ENCODE results near the gene GABBR1. TPM values are rescaled to one million over a fixed set of nuclear protein-coding genes. Genes with fewer than 3 reads are reported as not detected.

Gene GABBR1
- total and polyA plus RNA-seq, 2 donors (not counting 1 experiment from before 2014, with no cell fraction given) = 198 to 241 TPM

DNA sequence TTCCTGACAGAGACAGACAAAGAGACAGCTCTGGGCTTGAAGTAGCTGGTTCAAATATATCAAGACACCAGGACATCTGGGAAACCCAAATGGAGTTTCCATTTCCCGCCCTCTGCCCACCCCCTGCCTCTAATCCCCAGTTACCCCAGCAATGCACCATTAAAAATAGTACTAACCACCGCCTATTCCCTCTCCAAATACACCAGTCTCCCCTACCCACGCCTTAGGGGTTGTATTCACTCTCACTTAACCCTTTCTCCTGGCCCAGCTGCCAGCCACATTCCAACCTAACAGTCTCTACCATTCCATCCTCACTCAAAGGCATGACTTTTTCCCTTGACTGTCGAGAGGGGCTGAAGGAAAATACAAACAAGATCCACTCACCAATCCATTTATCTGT, 22.4 kb downstream of the GABBR1 start:
- POLR2A ChIA-PET = no interaction called here
- Histone ChIP-seq H3K79me2 (ENCODE audit: control insufficient read depth, insufficient read depth, low read length) (no peaks in the 10 kb centered on the region), H2AFZ (ENCODE audit: insufficient read depth, low read depth, low read length, poor library complexity, severe bottlenecking) (no peak overlapping the region), H3K36me3 (replicated peaks in 1 of 2; ENCODE audit: control extremely low read depth in 1 of 2, control insufficient read depth in 1 of 2, extremely low read depth in 1 of 2, insufficient read depth in 2 of 2, low read length in 1 of 2) (peaks cover 6 to 82% of the 10 kb centered on the region in 2 experiments), H3K9ac (ENCODE audit: low read length) (no peak overlapping the region), H3K4me2 (replicated peaks; ENCODE audit: low read depth, low read length, poor library complexity, severe bottlenecking) (no peak overlapping the region), H3K9me3 (ENCODE audit: control extremely low read depth in 1 of 3, control insufficient read depth in 2 of 3, insufficient read depth in 1 of 3, low read length in 2 of 3) (no peaks in the 10 kb centered on the region), H3K4me3 (ENCODE audit: control extremely low read depth in 1 of 5, extremely low read depth in 1 of 5, insufficient read depth in 1 of 5, low read depth in 2 of 5, low read length in 4 of 5) (no peak overlapping the region), H4K20me1 (ENCODE audit: control insufficient read depth, insufficient read depth, low read length, poor library complexity, severe bottlenecking) (no peaks in the 10 kb centered on the region), H3K27ac (ENCODE audit: low read length in 2 of 2) (no peak overlapping the region), H3K27me3 (replicated peaks in 1 of 4; ENCODE audit: control extremely low read depth in 1 of 4, control insufficient read depth in 3 of 4, insufficient read depth in 4 of 4, low read length in 3 of 4) (no peaks in the 10 kb centered on the region), H3K4me1 (ENCODE audit: control insufficient read depth in 2 of 2, insufficient read depth in 2 of 2, low read length in 2 of 2) (no peaks in the 10 kb centered on the region)
- Mint-ChIP-seq H3K27me3 (no peaks in the 10 kb centered on the region), H3K9me3 (ENCODE audit: insufficient read depth) (no peaks in the 10 kb centered on the region), H3K4me1 (no peaks in the 10 kb centered on the region), H3K4me3 (no peak overlapping the region), H3K27ac (no peak overlapping the region)
- ATAC-seq (ENCODE audit: low read depth) (no peak), DNase-seq (no peak)
- 87% methylated on average over 4 of the region's 4 CpGs for WGBS (ENCODE audit: insufficient coverage)
- intact Hi-C loops (cut with micrococcal nuclease) = no loop called here
- CTCF ChIA-PET = interaction anchor here (2.2 kb wide), 1 partner anchor 43 kb away, joined by 13 read pairs; no protein-coding TSS in a partner anchor
- TF ChIP-seq, protein P1, sequence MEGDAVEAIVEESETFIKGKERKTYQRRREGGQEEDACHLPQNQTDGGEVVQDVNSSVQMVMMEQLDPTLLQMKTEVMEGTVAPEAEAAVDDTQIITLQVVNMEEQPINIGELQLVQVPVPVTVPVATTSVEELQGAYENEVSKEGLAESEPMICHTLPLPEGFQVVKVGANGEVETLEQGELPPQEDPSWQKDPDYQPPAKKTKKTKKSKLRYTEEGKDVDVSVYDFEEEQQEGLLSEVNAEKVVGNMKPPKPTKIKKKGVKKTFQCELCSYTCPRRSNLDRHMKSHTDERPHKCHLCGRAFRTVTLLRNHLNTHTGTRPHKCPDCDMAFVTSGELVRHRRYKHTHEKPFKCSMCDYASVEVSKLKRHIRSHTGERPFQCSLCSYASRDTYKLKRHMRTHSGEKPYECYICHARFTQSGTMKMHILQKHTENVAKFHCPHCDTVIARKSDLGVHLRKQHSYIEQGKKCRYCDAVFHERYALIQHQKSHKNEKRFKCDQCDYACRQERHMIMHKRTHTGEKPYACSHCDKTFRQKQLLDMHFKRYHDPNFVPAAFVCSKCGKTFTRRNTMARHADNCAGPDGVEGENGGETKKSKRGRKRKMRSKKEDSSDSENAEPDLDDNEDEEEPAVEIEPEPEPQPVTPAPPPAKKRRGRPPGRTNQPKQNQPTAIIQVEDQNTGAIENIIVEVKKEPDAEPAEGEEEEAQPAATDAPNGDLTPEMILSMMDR (IDR thresholded peaks at IDR 0.05) = no peak
- no peak for TF ChIP-seq EZH2 (IDR thresholded peaks at IDR 0.05; ENCODE audit: borderline replicate concordance, insufficient read depth, low read depth, low read length, poor library complexity, severe bottlenecking)

DNA sequence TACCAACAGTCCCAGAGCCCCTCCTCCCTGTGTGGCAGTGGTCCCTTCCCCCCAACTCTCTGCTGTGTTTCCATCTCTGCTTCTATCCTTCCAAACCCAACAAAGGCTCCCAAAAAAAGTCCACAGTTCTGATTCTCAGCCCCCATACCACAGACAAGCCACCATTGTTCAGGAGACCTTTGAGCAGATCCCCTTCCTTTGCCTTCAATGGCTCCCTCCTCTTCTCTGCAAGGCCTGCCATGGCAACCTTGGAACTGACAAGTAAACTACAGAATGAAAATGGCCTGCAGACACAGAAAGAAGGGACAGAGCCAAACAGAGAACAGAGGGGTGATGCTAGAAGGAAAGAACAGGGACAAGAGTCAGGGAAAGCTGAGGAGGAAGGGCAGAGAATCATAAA, 24.9 kb downstream of the GABBR1 start:
- Histone ChIP-seq H3K4me2 (replicated peaks; ENCODE audit: low read depth, low read length, poor library complexity, severe bottlenecking) (no peak overlapping the region), H3K79me2 (ENCODE audit: control insufficient read depth, insufficient read depth, low read length) (no peaks in the 10 kb centered on the region), H3K9me3 (ENCODE audit: control extremely low read depth in 1 of 3, control insufficient read depth in 2 of 3, insufficient read depth in 1 of 3, low read length in 2 of 3) (no peaks in the 10 kb centered on the region), H3K36me3 (replicated peaks in 1 of 2; ENCODE audit: control extremely low read depth in 1 of 2, control insufficient read depth in 1 of 2, extremely low read depth in 1 of 2, insufficient read depth in 2 of 2, low read length in 1 of 2) (peaks cover 4 to 79% of the 10 kb centered on the region in 2 experiments), H3K27ac (ENCODE audit: low read length in 2 of 2) (no peak overlapping the region), H4K20me1 (ENCODE audit: control insufficient read depth, insufficient read depth, low read length, poor library complexity, severe bottlenecking) (no peaks in the 10 kb centered on the region), H3K27me3 (replicated peaks in 1 of 4; ENCODE audit: control extremely low read depth in 1 of 4, control insufficient read depth in 3 of 4, insufficient read depth in 4 of 4, low read length in 3 of 4) (no peaks in the 10 kb centered on the region), H3K4me3 (ENCODE audit: control extremely low read depth in 1 of 5, extremely low read depth in 1 of 5, insufficient read depth in 1 of 5, low read depth in 2 of 5, low read length in 4 of 5) (no peak overlapping the region), H2AFZ (ENCODE audit: insufficient read depth, low read depth, low read length, poor library complexity, severe bottlenecking) (no peak overlapping the region), H3K4me1 (ENCODE audit: control insufficient read depth in 2 of 2, insufficient read depth in 2 of 2, low read length in 2 of 2) (no peaks in the 10 kb centered on the region), H3K9ac (ENCODE audit: low read length) (no peak overlapping the region)
- intact Hi-C loops (cut with micrococcal nuclease) = no loop called here
- H3K27me3 Mint-ChIP-seq = no peaks in the 10 kb centered on the region
- no peaks in the 10 kb centered on the region for H3K4me1 Mint-ChIP-seq
- no peak for TF ChIP-seq EZH2 (IDR thresholded peaks at IDR 0.05; ENCODE audit: borderline replicate concordance, insufficient read depth, low read depth, low read length, poor library complexity, severe bottlenecking)
- TF ChIP-seq, protein P1 (IDR thresholded peaks at IDR 0.05) = no peak
- H3K4me3 Mint-ChIP-seq = no peak overlapping the region
- ChIA-PET CTCF (no interaction called here), POLR2A (no interaction called here)
- no peak for ATAC-seq (ENCODE audit: low read depth)
- no peak overlapping the region for H3K27ac Mint-ChIP-seq
- DNase-seq = no peak
- H3K9me3 Mint-ChIP-seq (ENCODE audit: insufficient read depth) = no peaks in the 10 kb centered on the region
